SIG-M5 treated with dmso at 0.1 percent for 504 hours (cell line): Measurements from ENCODE around the gene IQCH.

Experiments
- DNase-seq: peaks from one replicate; lab custom pipeline; 2025; ENCODE audit not compliant: unreplicated experiment; lab: John Stamatoyannopoulos, UW

IQCH gene

DNA sequence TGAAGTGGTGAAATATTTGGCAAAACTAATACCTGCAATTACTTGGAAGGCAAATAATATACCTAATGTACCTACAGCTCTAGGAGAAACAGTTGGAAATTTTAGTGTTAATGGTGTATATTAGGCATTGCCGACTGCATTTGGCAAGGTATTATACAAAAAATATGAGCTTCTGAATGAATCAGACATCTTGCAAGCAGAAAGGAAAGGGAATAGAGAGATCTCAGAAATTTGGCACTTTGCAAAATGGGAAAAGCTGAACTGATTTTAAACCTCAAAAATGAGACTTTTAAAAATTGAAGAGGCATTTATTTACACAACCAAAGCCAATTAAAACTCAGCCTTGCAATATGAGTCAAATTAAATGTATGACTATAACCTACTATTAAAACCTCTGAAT is 226.2 kb downstream of the IQCH start:
- DNase-seq, result no peak

DNA sequence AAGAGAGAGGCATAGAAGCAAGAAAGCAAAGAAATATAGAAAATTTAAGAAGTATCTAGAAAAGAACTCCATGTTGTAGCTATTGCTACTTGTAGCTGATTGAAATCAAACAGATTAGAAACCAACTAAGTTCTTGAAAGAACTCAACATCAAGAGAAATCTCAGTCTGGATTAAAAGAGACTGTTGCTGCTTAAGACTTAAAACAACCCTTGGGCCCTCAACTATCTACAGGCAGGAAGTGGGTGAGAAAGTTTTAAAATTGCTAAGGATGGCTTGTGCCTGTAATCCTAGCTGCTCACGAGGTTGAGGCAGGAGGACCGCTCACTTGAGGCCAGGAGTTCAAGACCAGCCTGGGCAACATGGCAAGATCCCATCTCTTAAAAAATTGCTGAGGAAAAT is 227.1 kb downstream of the IQCH start:
- DNase-seq, result no peak

GRCh38 chr15:67495585-67495984 is 241.0 kb downstream of the IQCH start:
- DNase-seq, result no peak

DNA sequence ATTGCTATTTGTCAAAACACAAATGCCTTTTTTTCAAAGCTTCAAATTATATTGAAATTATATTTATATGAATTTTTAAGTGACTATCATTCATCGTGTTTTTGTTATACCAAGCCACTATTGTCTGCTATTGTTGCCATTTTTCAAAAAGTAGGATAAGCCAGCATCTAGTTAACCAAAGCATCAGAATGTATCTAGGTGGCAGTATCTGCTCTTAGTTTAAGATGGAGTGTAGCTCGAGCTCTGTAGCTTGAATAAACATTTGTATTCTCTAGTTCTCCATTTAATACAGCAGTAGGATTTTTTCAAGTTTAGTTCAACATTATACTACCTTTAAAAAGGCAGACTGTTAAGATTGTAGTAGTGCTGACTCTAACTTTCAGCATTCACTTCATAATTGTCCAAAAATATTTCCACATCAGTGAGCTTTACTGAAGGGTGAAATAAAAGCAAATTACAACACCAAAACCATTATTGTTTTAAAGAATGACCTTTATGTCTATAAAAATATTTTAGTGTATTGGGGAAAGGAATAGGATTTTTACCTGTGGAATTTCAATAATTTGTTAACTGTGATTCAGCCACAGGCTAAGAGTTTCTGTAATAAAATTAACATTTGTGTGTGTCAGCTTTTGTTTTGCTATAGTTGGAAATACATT is 246.7 kb downstream of the IQCH start:
- DNase-seq, result peak; percentile 32

DNA sequence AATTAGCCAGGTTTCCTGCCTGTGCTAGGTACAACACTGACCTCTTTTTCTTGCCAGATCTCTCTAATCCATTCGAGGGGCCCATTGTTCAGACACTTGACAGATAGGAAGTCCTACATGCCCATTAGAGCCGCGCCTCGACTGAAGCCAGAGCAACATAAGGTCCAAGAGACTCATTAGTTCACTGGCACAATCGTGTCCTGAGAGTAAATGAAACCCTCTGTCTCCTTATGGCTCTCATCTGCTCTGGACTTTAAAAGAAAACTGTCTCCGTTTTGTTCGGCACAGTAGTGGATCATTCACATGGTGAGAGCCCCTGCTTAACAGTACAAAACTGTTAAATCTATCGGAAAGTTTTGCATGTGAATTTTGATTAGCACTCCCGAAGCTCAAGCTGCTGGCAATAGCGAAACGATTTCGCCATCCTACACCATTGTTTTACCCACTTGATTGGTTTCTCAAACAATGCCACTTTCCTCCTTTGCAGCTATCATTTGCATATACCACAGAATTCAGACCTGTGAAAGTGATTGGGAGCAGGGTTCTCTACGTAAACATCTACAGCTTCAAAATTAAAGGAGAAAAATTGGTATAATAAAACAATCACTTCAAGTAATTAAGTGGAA is 247.4 kb downstream of the IQCH start:
- DNase-seq, result no peak

DNA sequence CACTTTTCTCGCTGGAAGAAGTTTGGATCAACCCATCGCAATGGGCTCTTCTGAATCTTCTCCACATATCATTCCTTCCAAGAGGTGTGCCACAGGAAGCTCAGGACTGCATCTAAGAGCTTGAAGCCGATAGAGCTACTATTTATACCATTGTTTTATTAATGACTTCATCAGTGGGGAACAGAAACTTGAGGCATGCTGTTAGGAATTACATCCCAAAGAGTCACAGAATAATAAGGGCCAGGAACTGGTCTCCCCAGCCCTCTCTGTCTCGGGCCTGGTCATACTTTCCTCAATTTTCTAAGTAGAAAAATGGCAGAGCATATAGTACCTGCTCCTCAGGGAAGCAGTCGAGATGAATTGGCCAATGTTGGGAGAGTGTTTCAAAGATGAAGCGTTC is 249.5 kb downstream of the IQCH start:
- DNase-seq, result no peak

DNA sequence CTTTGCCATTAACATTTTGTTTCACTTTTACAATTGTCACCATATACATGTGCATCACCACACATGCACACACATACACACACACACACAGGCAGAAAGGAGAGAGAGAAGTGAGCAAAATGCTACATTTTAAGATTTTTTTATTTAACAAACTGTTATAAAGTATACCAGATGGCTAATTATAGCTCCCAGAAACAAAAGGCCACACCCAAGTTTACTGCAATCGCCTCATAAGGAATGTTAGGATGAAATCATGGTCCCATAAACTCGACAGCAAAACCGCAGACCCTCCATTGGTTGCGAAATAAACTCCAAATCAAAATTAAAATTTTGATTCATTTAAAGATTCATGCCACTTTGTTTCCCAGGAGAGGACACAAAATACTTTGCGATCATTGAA is 250.2 kb downstream of the IQCH start:
- no peak for DNase-seq

DNA sequence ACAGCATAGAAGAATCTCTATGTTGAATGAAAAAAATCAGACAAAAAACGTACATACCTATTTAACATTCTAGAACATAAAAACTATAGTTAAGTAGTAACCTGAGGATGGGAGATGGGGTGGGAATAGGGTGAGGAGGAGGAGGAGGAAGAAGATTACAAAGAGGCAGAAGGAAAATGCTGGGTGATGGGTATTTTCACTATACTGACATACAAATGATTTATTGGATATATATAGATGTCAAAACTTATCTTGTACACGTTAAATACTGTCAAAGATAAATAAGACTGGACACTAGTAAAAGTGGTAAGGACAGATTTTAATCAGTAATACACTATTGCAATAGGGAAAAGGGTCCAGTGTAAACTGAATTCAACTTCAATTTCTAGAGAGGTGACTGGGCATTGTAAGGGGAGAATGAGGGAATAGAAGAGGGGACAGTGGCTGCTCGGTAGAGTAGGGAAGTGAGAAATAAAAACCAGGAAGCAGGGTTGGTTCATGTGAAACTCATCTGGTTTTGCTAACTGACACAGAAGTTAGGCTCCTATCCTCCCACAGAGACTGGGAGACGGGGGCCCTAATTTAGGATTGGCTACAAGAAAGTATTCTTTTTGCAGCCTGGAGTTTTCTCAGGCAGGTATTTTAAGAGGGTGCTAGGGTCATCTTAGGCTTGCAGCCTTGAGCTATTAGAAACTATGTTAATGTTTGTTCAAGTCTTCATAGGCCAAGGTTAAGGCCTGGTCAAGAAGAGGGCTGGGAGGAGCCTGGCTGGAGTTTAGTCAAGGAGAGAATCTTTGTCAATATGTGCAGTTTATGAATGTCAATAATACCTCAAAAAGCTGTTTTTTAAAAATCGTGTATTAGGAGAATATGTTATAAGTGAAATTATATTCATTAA is 251.3 kb downstream of the IQCH start:
- peak; percentile 78 for DNase-seq

- DNase-seq, result peak; percentile 47
Measured at GRCh38 chr15:67506775-67507747, 252.5 kb downstream of the IQCH start.

DNA sequence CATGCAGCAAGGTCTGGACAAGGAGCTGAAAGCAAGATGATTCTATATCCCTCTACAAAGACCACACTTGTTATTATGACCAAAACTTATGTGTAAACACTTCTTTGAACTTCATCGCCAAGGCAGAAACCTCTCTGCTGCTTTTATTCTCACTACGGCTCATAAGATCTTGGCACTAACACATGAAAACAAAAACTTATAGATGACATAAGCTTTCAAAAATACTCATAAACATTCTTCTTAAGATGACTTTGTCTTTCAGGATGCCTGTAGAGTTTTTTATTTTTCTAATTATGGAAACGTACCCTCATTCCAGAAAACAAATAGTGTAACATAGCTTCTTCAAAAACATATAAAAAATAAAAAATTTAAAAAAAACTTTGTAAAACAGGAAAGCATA is 253.8 kb downstream of the IQCH start:
- no peak for DNase-seq

- DNase-seq, result no peak
Measured at GRCh38 chr15:67509918-67510317, 255.3 kb downstream of the IQCH start.

DNA sequence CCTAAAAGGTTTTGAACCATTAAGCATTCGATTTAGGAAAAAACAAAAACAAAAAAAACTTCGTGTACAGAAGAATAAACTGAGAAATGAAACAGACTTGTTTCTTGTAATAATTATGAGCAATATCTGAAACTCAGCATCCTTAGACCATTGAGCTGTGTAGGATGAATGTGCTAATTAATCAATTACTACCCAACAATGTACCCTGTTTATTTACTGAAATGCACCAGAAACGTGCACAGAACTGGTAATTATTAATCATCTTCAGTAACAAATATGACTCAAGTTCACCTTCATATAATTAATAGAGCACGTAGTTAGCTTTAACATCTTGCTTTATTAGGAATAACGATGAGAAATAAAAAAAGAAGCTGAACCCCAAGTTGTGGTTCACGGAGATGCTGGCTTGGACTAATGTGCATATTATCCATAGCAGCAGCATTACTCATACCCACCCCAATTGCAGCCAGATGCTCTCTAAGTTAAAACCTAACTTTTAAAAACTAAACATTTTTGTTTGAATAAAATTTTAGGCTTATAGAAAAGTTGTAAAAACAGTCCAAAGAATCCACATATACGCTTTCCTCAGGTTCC is 256.1 kb downstream of the IQCH start:
- no peak for DNase-seq

DNA sequence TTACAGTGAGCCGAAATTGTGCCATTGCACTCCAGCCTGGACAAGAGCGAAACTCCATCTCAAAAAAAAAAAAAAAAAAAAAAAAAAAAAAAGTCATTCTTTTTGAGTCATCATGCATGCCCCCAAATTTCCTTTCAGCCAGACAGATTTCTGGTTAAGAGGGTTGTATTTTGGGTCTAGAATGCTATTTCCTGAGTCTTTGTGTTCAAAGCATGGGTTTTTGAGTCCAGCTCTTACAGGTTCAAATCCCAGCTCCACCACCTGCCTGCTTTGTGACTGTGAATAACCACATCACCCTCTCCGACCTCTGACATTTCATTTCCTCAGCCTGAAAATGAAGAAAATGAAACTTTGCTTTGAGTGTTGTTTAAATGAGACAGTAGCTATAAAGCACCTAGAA is 257.0 kb downstream of the IQCH start:
- no peak for DNase-seq

GRCh38 chr15:67512140-67512539 is 257.6 kb downstream of the IQCH start:
- DNase-seq, result no peak

DNA sequence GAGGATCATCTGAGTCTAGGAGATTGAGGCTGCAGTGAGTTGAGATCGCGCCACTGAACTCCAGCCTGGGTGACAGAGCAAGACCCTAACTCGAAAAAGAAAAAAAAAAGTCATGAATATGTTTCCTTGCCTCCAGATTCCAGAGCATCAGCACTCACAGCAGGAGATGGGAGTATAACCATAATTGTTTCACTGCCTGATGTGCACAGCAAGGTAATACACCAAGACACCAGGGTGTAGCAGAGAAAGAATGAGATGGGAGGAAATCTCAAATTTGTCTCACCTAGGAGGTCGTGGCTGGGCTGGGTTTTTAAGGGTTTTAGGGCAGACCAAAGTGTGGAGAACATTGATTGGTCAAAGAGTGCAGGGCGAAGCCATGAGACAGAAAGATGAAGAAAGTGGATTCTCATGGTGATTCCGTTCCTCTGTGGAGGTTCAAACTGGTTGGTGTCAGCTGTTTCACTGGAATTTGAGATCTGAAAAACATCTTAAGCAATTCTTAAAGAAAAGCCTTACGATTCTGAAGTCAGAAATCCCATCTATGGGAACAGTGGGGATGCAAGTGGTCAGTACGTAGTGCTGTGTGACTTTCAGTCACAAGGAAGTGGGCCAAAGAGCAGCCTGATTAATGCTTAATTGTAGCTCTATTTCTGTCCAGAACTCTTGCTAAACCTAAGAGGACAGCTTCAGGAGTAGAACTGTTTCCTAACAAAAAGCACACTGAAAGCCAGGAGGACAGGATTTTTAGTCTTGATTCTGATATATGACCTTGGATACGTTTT is 258.5 kb downstream of the IQCH start:
- no peak for DNase-seq

DNA sequence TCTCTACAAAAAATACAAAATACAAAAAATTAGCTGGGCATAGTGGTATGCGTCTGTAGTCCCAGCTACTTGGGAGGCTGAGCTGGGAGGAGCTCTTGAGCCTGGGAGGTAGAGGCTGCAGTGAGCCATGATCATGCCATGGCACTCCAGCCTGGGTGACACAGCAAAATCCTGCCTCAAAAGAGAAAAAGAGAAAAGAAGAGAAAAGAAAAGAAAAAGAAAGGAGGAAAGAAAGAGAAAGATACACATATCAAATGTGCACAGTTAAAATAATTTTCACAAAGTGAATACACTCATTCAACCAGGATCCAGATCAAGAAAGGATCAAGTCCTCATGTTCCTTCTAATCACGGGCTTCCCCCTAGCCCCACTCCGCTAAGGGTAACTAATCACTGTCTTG is 260.5 kb downstream of the IQCH start:
- DNase-seq, result no peak

DNA sequence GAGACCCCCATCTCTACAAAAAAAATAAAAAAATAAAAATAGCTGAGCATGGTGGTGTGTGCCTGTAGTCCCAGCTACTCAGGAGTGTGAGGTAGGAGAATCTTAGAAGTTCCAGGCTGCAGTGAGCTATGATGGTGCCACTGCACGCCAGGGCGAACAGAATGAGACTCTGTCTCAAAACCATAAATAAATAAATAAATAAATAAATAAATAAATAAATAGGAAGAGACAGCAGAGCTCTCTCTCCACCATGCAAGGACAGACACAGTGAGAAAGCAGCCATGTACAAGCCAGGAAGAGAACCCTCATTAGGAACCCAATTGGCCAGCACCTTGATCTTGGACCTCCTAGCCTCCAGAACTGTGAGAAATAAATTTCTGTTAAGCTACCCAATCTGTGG is 261.0 kb downstream of the IQCH start:
- DNase-seq, result no peak

GRCh38 chr15:67520321-67521028 is 265.9 kb downstream of the IQCH start:
- peak; percentile 71 for DNase-seq
